Measurements from ENCODE around the gene RELN. TPM values are rescaled to one million over a fixed set of nuclear protein-coding genes. Genes with fewer than 3 reads are reported as not detected.
"Not testable (repeated sequence)": the region's sequence is repeated elsewhere in the genome, so short reads cannot be mapped to it uniquely, and the experiment has no call there.

The RELN gene
- total RNA-seq, 1 donor from 2014 or later, result not detected

GRCh38 chr7:103487419-103487818 lies 502.0 kb downstream of the RELN start:
- FAIRE-seq (no peak), DNase-seq (ENCODE audit: low read depth) (no peak)
- no peaks in the 10 kb centered on the region for H3K36me3 ChIP-seq (ENCODE audit: control insufficient read depth, insufficient read depth, low read length)
- TF ChIP-seq, protein P1, sequence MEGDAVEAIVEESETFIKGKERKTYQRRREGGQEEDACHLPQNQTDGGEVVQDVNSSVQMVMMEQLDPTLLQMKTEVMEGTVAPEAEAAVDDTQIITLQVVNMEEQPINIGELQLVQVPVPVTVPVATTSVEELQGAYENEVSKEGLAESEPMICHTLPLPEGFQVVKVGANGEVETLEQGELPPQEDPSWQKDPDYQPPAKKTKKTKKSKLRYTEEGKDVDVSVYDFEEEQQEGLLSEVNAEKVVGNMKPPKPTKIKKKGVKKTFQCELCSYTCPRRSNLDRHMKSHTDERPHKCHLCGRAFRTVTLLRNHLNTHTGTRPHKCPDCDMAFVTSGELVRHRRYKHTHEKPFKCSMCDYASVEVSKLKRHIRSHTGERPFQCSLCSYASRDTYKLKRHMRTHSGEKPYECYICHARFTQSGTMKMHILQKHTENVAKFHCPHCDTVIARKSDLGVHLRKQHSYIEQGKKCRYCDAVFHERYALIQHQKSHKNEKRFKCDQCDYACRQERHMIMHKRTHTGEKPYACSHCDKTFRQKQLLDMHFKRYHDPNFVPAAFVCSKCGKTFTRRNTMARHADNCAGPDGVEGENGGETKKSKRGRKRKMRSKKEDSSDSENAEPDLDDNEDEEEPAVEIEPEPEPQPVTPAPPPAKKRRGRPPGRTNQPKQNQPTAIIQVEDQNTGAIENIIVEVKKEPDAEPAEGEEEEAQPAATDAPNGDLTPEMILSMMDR (IDR thresholded peaks at IDR 0.05; ENCODE audit: insufficient read depth, low read length, severe bottlenecking), result no peak
- no peaks in the 10 kb centered on the region for H3K27me3 ChIP-seq (ENCODE audit: control insufficient read depth, insufficient read depth, low read length)
- no peak overlapping the region for H3K4me3 ChIP-seq (ENCODE audit: low read depth, low read length)

DNA sequence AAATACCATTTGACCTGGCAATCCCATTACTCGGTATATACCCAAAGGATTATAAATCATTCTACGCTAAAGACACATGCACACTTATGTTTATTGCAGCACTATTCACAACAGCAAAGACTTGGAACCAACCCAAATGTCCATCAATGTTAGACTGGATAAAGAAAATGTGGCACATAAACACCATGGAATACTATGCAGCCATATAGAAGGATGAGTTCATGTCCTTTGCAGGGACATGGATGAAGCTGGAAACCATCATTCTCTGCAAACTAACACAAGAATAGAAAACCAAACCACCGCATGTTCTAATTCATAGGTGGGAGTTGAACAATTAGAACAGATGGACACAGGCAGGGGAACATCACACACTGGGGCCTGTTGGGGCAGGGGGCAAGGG lies 502.6 kb downstream of the RELN start:
- not testable (repeated sequence) for H3K36me3 ChIP-seq (ENCODE audit: control insufficient read depth, insufficient read depth, low read length); DNase-seq (ENCODE audit: low read depth); H3K4me3 ChIP-seq (ENCODE audit: low read depth, low read length); FAIRE-seq; H3K27me3 ChIP-seq (ENCODE audit: control insufficient read depth, insufficient read depth, low read length)

GRCh38 chr7:103480771-103481170 lies 508.7 kb downstream of the RELN start:
- no peaks in the 10 kb centered on the region for H3K27me3 ChIP-seq (ENCODE audit: control insufficient read depth, insufficient read depth, low read length)
- DNase-seq (ENCODE audit: low read depth) (no peak), FAIRE-seq (no peak)
- TF ChIP-seq, protein P1 (IDR thresholded peaks at IDR 0.05; ENCODE audit: insufficient read depth, low read length, severe bottlenecking), result no peak
- H3K36me3 ChIP-seq (ENCODE audit: control insufficient read depth, insufficient read depth, low read length), result no peaks in the 10 kb centered on the region
- no peak overlapping the region for H3K4me3 ChIP-seq (ENCODE audit: low read depth, low read length)

GRCh38 chr7:103474956-103475355 lies 514.5 kb downstream of the RELN start:
- TF ChIP-seq, protein P1 (IDR thresholded peaks at IDR 0.05; ENCODE audit: insufficient read depth, low read length, severe bottlenecking), result no peak
- H3K36me3 ChIP-seq (ENCODE audit: control insufficient read depth, insufficient read depth, low read length), result no peaks in the 10 kb centered on the region
- FAIRE-seq (no peak), DNase-seq (ENCODE audit: low read depth) (no peak)
- H3K4me3 ChIP-seq (ENCODE audit: low read depth, low read length), result no peak overlapping the region
- no peaks in the 10 kb centered on the region for H3K27me3 ChIP-seq (ENCODE audit: control insufficient read depth, insufficient read depth, low read length)

DNA sequence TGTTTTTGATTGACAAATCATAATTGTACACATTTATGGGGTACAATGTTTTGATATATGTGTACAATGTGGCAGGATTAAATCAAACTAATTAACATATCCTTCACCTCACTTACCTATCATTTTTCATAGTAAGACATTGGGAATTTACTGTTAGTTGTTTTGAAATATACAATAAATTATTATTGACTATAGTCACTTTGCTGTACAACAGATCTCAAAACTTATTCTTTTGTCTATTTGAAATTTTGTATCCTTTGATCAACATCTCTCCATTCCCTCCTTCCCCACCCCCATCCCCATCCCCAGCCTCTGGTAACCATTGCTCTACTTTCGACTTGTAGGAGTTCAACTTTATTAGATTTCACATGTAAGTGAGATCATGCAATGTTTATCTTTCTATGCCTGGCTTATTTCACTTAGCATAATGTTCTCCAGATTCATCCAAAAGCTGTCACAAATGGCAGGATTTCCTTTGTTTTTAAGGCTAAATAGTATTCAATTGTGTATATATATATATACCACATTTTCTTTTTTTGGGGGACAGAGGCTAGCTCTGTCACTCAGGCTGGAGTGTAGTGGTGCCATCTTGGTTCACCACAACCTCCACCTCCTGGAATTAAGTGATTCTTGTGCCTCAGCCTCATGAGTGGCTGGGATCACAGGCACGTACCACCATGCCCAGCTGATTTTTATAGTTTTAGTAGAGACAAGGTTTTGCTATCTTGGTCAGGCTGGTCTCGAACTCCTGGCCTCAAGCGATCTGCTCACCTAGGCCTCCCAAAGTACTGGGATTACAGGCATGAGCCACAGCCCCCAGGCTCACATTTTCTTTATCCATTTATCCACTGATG lies 520.1 kb downstream of the RELN start:
- H3K4me3 ChIP-seq (ENCODE audit: low read depth, low read length), result no peak overlapping the region
- FAIRE-seq, result no peak
- no peaks in the 10 kb centered on the region for H3K27me3 ChIP-seq (ENCODE audit: control insufficient read depth, insufficient read depth, low read length)
- no peak for DNase-seq (ENCODE audit: low read depth)
- TF ChIP-seq, protein P1 (IDR thresholded peaks at IDR 0.05; ENCODE audit: insufficient read depth, low read length, severe bottlenecking), result no peak
- H3K36me3 ChIP-seq (ENCODE audit: control insufficient read depth, insufficient read depth, low read length), result no peaks in the 10 kb centered on the region

- FAIRE-seq, result no peak
- H3K27me3 ChIP-seq (ENCODE audit: control insufficient read depth, insufficient read depth, low read length), result no peaks in the 10 kb centered on the region
Measured at GRCh38 chr7:103466814-103467213, 522.6 kb downstream of the RELN start.

More at GRCh38 chr7:103466814-103467213, 522.6 kb downstream of the RELN start:
- TF ChIP-seq, protein P1 (IDR thresholded peaks at IDR 0.05; ENCODE audit: insufficient read depth, low read length, severe bottlenecking), result no peak
- Histone ChIP-seq H3K36me3 (ENCODE audit: control insufficient read depth, insufficient read depth, low read length) (no peaks in the 10 kb centered on the region), H3K4me3 (ENCODE audit: low read depth, low read length) (no peak overlapping the region)
- DNase-seq (ENCODE audit: low read depth), result no peak
